Measurements from ENCODE around the gene FNBP1L.

Gene FNBP1L

DNA sequence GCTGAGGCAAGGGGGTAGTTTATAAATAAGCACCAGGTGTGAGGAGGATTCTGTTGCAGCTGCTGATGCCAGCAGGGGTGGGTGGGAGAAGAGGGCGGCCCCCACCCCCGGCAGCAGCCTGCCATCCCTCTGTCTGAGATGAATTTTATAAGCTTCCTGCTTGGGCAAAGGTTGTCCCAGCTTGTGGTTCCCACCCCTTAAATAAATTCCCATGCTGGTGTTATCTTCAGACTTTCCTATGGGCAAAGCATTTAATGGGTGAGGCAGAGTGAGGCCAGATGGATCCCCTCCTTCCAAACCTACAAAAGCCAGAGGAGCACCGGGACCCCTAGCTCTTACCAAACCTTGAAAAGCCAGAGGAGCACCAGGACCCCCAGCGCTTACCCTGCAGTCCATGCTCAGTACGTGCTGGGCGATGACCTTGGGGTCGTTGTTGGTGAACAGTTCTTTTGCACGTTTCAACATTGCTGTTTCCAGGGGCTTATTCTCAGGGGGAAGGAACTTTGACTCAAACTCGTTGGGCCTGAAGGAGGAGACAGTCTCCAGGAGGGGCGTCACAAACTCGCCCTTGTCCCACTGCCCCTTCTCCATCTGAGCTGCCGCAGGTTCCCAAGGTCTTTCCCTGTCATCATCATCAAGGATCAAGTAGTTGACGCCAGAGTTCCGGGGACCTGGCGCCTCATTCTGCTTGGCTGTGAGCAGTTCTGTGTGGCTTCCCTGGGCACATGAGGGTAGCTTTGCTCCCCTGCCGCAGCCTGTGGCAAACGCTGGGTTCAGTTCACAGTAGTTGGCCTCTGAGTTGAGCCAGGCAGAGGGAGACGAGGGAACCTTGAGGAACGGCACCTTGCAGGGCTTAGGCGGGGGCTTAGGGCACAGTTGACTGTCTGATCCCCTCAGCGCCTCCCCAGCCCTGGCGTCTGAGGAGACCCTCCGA, 134.3 kb downstream of the FNBP1L start:
- peaks cover 16 to 93% of the 10 kb centered on the region in 2 donors for H3K36me3 ChIP-seq (replicated peaks in 1 of 2; ENCODE audit: control insufficient read depth in 2 of 2, insufficient read depth in 2 of 2, low read length in 2 of 2)
- peak overlapping the region; percentile 57 for H4K91ac ChIP-seq (ENCODE audit: low read depth, low read length, poor library complexity)
- H3K14ac ChIP-seq (ENCODE audit: low read length), result no peak overlapping the region
- H2BK120ac ChIP-seq (ENCODE audit: low read depth, low read length), result no peak overlapping the region
- H2AK5ac ChIP-seq (ENCODE audit: low read depth, low read length), result no peak overlapping the region
- no peak overlapping the region for H2BK5ac ChIP-seq (ENCODE audit: low read length)
- no peak for DNase-seq (ENCODE audit: low spot score)
- H3K18ac ChIP-seq (ENCODE audit: low read length), result no peak overlapping the region
- no peak overlapping the region for H3K9ac ChIP-seq (ENCODE audit: low read depth, low read length, poor library complexity)
- H3K4me3 ChIP-seq (ENCODE audit: low read length in 2 of 2), result peak overlapping the region in 1 of 2 donors; percentile 48
- no peak overlapping the region for H2BK15ac ChIP-seq (ENCODE audit: low read length)
- peaks cover 2% of the 10 kb centered on the region in 2 donors for H3K4me1 ChIP-seq (ENCODE audit: control insufficient read depth in 2 of 2, insufficient read depth in 1 of 2, low read depth in 1 of 2, low read length in 2 of 2)
- H4K8ac ChIP-seq (ENCODE audit: low read depth, low read length), result no peak overlapping the region
- WGBS, 2 donors (ENCODE audit: extremely low coverage in 2 of 2, insufficient read length in 2 of 2, insufficient replicate concordance in 1 of 2), result no CpG with 5 or more reads among the region's 23 CpGs
- H2BK12ac ChIP-seq (ENCODE audit: low read length), result no peak overlapping the region
- H3K4ac ChIP-seq (ENCODE audit: low read length), result no peak overlapping the region
- no peak overlapping the region for H3K27ac ChIP-seq (replicated peaks; ENCODE audit: low read length)
- H3K27me3 ChIP-seq (ENCODE audit: control insufficient read depth in 3 of 3, insufficient read depth in 3 of 3, low read depth in 1 of 3, low read length in 3 of 3), result no peaks in the 10 kb centered on the region
- no peak overlapping the region for H2AFZ ChIP-seq (ENCODE audit: low read length)
- no peak overlapping the region for H3K23ac ChIP-seq (ENCODE audit: low read depth, low read length, poor library complexity)
- H3K4me2 ChIP-seq (ENCODE audit: insufficient read depth, low read length, poor library complexity, severe bottlenecking), result no peak overlapping the region
- no peaks in the 10 kb centered on the region for H3K79me1 ChIP-seq (ENCODE audit: low read depth, low read length)
- H3K9me3 ChIP-seq (replicated peaks in 1 of 2; ENCODE audit: control insufficient read depth in 2 of 2, insufficient read depth in 1 of 2, low read depth in 1 of 2, low read length in 2 of 2), result no peaks in the 10 kb centered on the region

DNA sequence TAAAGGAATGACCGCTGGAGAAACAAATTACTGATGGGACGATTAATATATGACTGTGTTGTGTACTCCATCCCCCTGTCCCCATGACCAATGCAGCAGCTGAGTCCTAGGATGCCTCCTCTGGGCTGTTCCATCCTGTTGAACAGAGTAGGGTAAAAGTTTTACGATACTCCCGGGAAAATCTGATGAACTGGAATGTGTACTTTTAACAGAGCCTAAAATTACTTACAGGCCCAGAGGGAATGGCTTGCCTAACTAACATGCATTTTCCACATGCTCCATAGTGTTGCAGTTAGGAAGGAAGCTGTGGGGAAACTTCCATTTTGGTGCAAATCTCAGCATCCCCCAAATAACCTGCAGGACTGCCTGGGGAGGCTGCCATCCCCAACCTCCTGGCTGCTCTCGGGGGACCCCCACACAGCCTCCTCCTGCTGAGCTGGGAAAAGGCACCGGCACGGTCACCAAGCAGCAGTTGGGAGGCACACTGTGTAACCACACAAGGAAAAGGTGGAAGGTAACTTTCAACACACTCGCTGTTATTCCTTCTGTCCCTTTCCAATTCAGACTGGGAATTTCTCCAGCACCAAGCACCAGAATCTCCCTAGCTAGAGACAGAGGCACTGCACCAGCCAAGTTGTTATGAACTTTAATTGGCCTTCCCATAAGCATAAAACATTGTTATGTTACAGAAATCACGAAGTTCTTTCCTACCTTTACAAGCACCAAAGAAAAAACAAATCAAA, 136.5 kb downstream of the FNBP1L start:
- no peak overlapping the region for H2BK15ac ChIP-seq (ENCODE audit: low read length)
- H3K14ac ChIP-seq (ENCODE audit: low read length), result no peak overlapping the region
- no peak overlapping the region for H3K23ac ChIP-seq (ENCODE audit: low read depth, low read length, poor library complexity)
- no peak overlapping the region for H3K4me2 ChIP-seq (ENCODE audit: insufficient read depth, low read length, poor library complexity, severe bottlenecking)
- no peak overlapping the region for H2BK5ac ChIP-seq (ENCODE audit: low read length)
- no peak overlapping the region for H3K4ac ChIP-seq (ENCODE audit: low read length)
- peak overlapping the region in 1 of 2 donors; percentile 8 for H3K4me3 ChIP-seq (ENCODE audit: low read length in 2 of 2)
- no peak overlapping the region for H2BK120ac ChIP-seq (ENCODE audit: low read depth, low read length)
- H4K8ac ChIP-seq (ENCODE audit: low read depth, low read length), result no peak overlapping the region
- no peak overlapping the region for H3K9ac ChIP-seq (ENCODE audit: low read depth, low read length, poor library complexity)
- H3K9me3 ChIP-seq (replicated peaks in 1 of 2; ENCODE audit: control insufficient read depth in 2 of 2, insufficient read depth in 1 of 2, low read depth in 1 of 2, low read length in 2 of 2), result no peaks in the 10 kb centered on the region
- H3K36me3 ChIP-seq (replicated peaks in 1 of 2; ENCODE audit: control insufficient read depth in 2 of 2, insufficient read depth in 2 of 2, low read length in 2 of 2), result peaks cover 25 to 99% of the 10 kb centered on the region in 2 donors
- no CpG with 5 or more reads among the region's 9 CpGs for WGBS, 2 donors (ENCODE audit: extremely low coverage in 2 of 2, insufficient read length in 2 of 2, insufficient replicate concordance in 1 of 2)
- H2AK5ac ChIP-seq (ENCODE audit: low read depth, low read length), result no peak overlapping the region
- H2AFZ ChIP-seq (ENCODE audit: low read length), result no peak overlapping the region
- DNase-seq (ENCODE audit: low spot score), result no peak
- no peaks in the 10 kb centered on the region for H3K27me3 ChIP-seq (ENCODE audit: control insufficient read depth in 3 of 3, insufficient read depth in 3 of 3, low read depth in 1 of 3, low read length in 3 of 3)
- no peaks in the 10 kb centered on the region for H3K79me1 ChIP-seq (ENCODE audit: low read depth, low read length)
- peaks cover 0 to 2% of the 10 kb centered on the region in 2 donors for H3K4me1 ChIP-seq (ENCODE audit: control insufficient read depth in 2 of 2, insufficient read depth in 1 of 2, low read depth in 1 of 2, low read length in 2 of 2)
- no peak overlapping the region for H3K18ac ChIP-seq (ENCODE audit: low read length)
- no peak overlapping the region for H3K27ac ChIP-seq (replicated peaks; ENCODE audit: low read length)
- H4K91ac ChIP-seq (ENCODE audit: low read depth, low read length, poor library complexity), result no peak overlapping the region
- no peak overlapping the region for H2BK12ac ChIP-seq (ENCODE audit: low read length)

DNA sequence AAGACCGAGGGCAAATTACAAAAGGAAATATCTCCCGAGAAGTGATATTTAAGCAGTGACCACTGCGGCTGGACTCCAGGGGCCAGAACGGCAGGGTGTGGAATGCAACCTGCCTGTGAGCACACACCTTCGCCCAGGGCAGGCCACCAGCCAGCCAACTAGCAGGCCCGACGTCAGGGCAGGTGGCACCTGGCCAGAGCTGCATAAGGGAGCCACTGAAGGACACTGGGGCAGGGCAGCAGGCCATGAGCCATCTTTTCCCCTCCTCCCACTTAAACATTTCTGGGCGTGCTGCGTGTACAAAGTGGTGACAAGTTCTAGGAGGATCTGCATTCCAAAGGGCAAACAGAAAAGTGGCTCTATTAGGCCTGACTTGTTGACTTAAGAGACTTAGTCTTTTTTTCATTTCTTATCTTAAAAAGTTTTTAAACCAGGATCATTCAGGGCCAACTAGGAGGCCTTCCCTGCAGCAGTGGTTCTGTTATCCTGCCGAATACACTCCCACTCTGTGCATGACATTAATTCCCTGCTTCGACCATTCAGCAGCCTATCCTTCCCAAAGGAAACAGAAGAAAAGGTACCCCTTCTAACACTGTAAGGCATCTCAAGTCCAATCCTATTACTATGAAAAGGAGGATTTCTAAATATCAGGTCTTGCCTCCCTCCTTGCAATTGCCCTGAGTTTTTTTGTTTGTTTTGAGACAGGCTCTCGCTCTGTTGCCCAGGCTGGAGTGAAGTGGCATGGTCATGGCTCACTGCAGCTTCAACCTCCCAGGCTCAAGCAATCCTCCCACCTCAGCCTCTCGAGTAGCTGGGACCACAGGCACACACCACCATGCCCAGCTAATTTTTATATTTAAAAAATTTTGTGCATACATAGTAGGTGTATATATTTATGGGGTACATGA, 137.4 kb downstream of the FNBP1L start:
- Histone ChIP-seq H2AFZ (ENCODE audit: low read length) (no peak overlapping the region), H2BK15ac (ENCODE audit: low read length) (no peak overlapping the region), H3K14ac (ENCODE audit: low read length) (no peak overlapping the region), H3K4me2 (ENCODE audit: insufficient read depth, low read length, poor library complexity, severe bottlenecking) (no peak overlapping the region), H3K36me3 (replicated peaks in 1 of 2; ENCODE audit: control insufficient read depth in 2 of 2, insufficient read depth in 2 of 2, low read length in 2 of 2) (peaks cover 29 to 99% of the 10 kb centered on the region in 2 donors), H3K9ac (ENCODE audit: low read depth, low read length, poor library complexity) (no peak overlapping the region), H4K91ac (ENCODE audit: low read depth, low read length, poor library complexity) (no peak overlapping the region), H3K4me1 (ENCODE audit: control insufficient read depth in 2 of 2, insufficient read depth in 1 of 2, low read depth in 1 of 2, low read length in 2 of 2) (peaks cover 0 to 2% of the 10 kb centered on the region in 2 donors), H4K8ac (ENCODE audit: low read depth, low read length) (no peak overlapping the region), H3K4ac (ENCODE audit: low read length) (no peak overlapping the region), H2AK5ac (ENCODE audit: low read depth, low read length) (no peak overlapping the region), H2BK12ac (ENCODE audit: low read length) (no peak overlapping the region), H3K27ac (replicated peaks; ENCODE audit: low read length) (no peak overlapping the region), H2BK5ac (ENCODE audit: low read length) (no peak overlapping the region), H3K79me1 (ENCODE audit: low read depth, low read length) (no peaks in the 10 kb centered on the region), H3K27me3 (ENCODE audit: control insufficient read depth in 3 of 3, insufficient read depth in 3 of 3, low read depth in 1 of 3, low read length in 3 of 3) (no peaks in the 10 kb centered on the region), H3K9me3 (replicated peaks in 1 of 2; ENCODE audit: control insufficient read depth in 2 of 2, insufficient read depth in 1 of 2, low read depth in 1 of 2, low read length in 2 of 2) (no peaks in the 10 kb centered on the region), H3K4me3 (ENCODE audit: low read length in 2 of 2) (no peak overlapping the region), H3K23ac (ENCODE audit: low read depth, low read length, poor library complexity) (peak overlapping the region; percentile 22), H2BK120ac (ENCODE audit: low read depth, low read length) (no peak overlapping the region), H3K18ac (ENCODE audit: low read length) (no peak overlapping the region)
- DNase-seq (ENCODE audit: low spot score), result no peak
- WGBS, 2 donors (ENCODE audit: extremely low coverage in 2 of 2, insufficient read length in 2 of 2, insufficient replicate concordance in 1 of 2), result no CpG with 5 or more reads among the region's 13 CpGs
